NCI-H2227 treated with DMSO at 0.1 percent for 48 hours (cell line): ENCODE results near the gene HTRA1.

ENCODE experiments used
- DNase-seq: peaks from one replicate; lab custom pipeline; 2025; lab: John Stamatoyannopoulos, UW

The HTRA1 gene

DNA sequence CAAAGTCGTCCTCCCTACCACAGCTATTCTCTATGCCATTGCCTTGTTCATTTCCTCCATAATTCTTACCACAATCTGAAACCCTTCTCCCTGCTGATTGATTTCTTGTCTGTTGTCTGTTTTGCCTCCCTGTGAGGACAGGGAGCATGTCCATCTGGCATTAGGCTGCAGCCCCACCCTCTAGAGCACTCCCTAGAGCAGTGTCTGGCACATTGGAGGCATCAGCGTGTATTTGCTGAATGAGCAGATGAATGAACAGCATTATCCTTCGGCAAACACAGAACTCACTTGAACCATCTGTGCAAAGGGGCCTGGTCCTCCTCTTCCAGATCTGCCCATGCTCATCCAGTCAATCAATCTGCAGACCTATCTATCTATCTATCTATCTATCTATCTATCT lies 94.1 kb downstream of the HTRA1 start:
- DNase-seq: no peak

DNA sequence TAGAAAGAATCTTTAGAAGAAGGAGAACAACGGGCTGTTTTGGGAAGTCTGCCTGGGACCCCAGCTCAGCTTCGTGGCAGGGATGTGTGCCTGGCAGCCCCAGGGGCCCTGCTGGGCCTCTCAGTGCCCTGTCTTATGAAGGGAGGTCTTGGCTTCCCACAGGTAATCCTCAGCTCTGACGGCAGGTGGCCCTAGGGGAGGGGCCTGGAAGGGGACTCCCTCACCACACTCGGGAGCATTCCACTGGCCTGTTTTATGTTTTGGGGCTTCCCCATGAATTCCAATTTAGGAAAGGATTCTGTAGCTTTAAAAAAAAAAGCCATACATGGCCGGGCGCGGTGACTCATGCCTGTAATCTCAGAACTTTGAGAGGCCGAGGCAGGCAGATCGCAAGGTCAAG lies 96.2 kb downstream of the HTRA1 start:
- no peak for DNase-seq

DNA sequence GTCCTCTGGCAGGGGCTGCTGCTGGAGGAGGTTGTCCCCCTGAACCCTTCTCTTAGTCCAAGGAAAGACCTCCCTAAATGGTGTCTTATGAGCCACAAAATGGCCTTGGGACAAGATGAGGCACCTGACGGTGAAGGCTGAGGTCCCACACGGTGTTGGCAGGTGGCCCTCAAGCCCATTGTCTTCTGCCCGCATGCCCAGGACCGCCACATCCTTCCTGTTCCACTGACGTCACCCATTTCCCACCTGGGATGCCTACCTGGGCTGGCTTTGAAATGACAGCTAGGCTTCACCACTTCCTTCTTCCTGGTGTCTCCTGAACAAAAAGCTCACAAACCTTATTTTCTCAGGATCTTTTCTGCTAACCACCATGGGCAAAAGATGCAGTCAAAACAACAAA lies 97.1 kb downstream of the HTRA1 start:
- DNase-seq: no peak

DNA sequence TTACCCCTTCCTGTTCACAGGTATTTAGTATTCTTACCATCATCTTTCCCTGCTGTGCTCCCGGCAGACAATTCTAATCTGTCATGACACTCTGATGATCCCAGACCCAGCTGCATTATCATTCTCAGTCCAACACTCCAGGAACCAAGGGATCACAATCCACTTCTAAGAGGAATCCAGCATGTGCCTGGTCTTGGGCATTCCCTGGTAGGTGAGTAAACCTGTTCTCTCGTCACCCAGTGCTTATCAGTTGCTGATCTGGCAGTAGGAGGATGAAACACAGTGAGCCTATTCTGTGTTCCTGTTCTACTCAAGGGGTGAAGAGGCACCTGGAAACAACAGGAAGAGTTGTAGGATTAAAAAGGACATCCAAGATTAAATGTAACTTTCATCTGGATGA lies 97.9 kb downstream of the HTRA1 start:
- no peak for DNase-seq

DNA sequence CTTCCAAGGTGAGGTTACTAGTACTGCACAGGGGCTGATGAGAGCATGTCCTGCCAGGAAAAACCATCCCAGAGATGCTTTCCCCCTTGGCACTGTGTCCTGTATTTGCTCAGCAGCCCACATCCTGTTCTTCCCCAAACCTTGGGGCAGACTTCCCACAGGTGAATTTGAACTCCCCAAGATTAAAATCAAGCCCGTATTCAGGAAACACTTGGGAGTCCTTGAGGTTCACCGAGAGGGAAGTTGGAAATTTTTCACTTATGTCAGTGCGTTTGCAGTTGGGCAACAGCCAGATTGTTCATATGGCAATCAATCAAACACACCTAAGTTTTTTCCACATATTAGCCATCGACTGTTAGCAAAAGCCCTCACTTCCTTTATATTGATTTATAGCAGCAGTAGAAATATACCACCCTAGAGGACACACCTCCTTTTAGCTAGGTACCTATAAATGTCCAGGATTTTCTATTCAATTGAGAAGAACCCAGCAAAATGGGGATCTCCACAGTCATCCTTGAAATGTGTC lies 99.0 kb downstream of the HTRA1 start, which contains the start of gene DMBT1:
Gene DMBT1 (plus strand): TSS at position 476 of the 526 bp plus-strand sequence. CDS start 17 bp downstream, at position 493.
- DNase-seq: no peak

DNA sequence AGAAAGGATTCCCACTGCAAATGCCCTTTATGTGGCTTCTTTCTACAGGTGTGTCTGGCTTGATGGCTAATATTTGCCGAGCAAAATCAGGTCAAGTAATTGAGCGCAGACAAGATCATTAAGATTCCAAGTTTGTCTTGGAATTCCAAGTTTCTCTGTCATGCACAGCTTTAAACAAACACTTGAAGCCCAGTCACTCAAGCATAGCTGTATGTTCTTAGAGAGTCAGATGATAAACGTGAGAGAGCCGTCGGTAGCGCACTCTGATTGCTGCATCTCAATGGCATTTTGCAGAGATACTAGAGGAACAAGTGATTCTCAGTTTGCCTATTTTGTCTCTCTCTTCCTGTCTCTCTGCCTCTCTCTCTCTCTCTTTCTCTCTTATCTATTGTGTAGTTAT lies 99.9 kb downstream of the HTRA1 start:
- DNase-seq: no peak

DNA sequence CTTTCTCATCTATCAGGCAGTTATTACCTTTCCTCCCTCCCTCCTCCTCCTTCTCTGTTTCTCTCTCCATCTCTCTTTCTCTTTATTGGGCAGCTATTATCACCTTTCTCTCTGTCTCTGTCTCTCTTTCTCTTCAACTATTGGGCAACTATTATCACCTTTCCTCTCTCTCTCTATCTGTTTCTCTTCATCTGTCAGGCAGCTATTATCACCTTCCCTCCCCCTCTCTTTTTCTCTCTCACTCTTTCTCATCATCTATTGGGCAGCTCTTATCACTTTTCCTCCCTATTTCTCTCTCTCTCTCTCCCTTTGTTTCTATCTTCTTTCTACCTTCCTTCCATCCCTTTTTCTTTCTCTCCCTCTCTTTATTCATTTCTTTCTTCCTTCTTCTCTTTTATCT lies 100.4 kb downstream of the HTRA1 start:
- DNase-seq: no peak
